ENCODE measurements around the gene ZNF787. TPM values are rescaled to one million over a fixed set of nuclear protein-coding genes. Genes with fewer than 3 reads are reported as not detected.

Gene ZNF787
- total and polyA plus RNA-seq, 10 of the 15 experiments (the other 5 are each of a cell fraction or from before 2014, with no cell fraction given): 0.23 to 39.9 (median 4.1) TPM

- no peak for TF ChIP-seq CUX1 (IDR thresholded peaks at IDR 0.05; ENCODE audit: insufficient replicate concordance, low read depth, low read length)
- TF ChIP-seq NR2C1 (IDR thresholded peaks at IDR 0.05): no peak
- TF ChIP-seq ZBTB4 (CRISPR knock-in tag; IDR thresholded peaks at IDR 0.05): no peak
- TF ChIP-seq FOXM1 (IDR thresholded peaks at IDR 0.05; ENCODE audit: low read depth, low read length): no peak
Measured at GRCh38 chr19:56131651-56132050, 10.6 kb upstream of the ZNF787 start (continued).

Data from GM12878 (cell line).